ENCODE results near the gene TNFSF8. TPM values are rescaled to one million over a fixed set of nuclear protein-coding genes. Genes with fewer than 3 reads are reported as not detected.

The TNFSF8 gene
- total and polyA plus RNA-seq, 2 of the 8 experiments (the other 6 are each of a cell fraction or from before 2014, with no cell fraction given) = not detected

GRCh38 chr9:114960276-114960675 lies 29.9 kb upstream of the TNFSF8 start:
- Histone ChIP-seq H4K8ac (ENCODE audit: extremely low read depth, insufficient read depth, low read length) (no peak overlapping the region), H2BK5ac (ENCODE audit: low read depth, low read length) (no peak overlapping the region), H3K27me3 (replicated peaks in 1 of 4; ENCODE audit: control insufficient read depth in 3 of 4, extremely low read depth in 1 of 4, insufficient read depth in 3 of 4, low read length in 3 of 4) (no peaks in the 10 kb centered on the region; a peak in 1 of 7 replicates), H2BK15ac (ENCODE audit: low read length) (no peak overlapping the region), H3K4me2 (ENCODE audit: insufficient read depth in 1 of 2, low read depth in 2 of 2, low read length in 2 of 2) (no peak overlapping the region), H3K4ac (replicated peaks; ENCODE audit: insufficient read length, low read depth, low read length) (no peak overlapping the region), H3K23me2 (ENCODE audit: low read depth, low read length) (no peaks in the 10 kb centered on the region; the same call in 1 of the 2 replicates), H3K23ac (ENCODE audit: insufficient read length) (no peak overlapping the region), H4K5ac (ENCODE audit: insufficient read length, low read depth, low read length) (no peak overlapping the region), H2BK20ac (ENCODE audit: low read length) (no peak overlapping the region), H3K18ac (ENCODE audit: extremely low read depth, low read length) (no peak overlapping the region), H2AK5ac (ENCODE audit: low read depth, low read length) (no peak overlapping the region), H2BK120ac (replicated peaks; ENCODE audit: low read depth, low read length) (no peak overlapping the region), H2BK12ac (ENCODE audit: low read depth, low read length) (no peak overlapping the region), H4K91ac (replicated peaks; ENCODE audit: insufficient read length, low read length) (no peak overlapping the region), H3K4me3 (ENCODE audit: extremely low read depth in 1 of 4, insufficient read depth in 2 of 4, low read depth in 3 of 4, low read length in 4 of 4) (no peak overlapping the region), H3K79me2 (ENCODE audit: control insufficient read depth in 1 of 2, insufficient read depth in 2 of 2, low read length in 2 of 2) (no peaks in the 10 kb centered on the region), H3K27ac (ENCODE audit: low read depth, low read length) (no peak overlapping the region), H4K20me1 (replicated peaks in 1 of 2; ENCODE audit: control insufficient read depth in 1 of 2, insufficient read depth in 2 of 2, low read length in 2 of 2) (no peaks in the 10 kb centered on the region), H3K9me3 (ENCODE audit: insufficient read depth in 2 of 2, low read depth in 1 of 2, low read length in 1 of 2) (peaks cover 3% of the 10 kb centered on the region in 2 experiments; a peak in 2 of 4 replicates), H3K36me3 (ENCODE audit: control insufficient read depth in 2 of 4, insufficient read depth in 4 of 4, low read length in 3 of 4) (no peaks in the 10 kb centered on the region), H3K9ac (replicated peaks in 1 of 4; ENCODE audit: extremely low read depth in 1 of 4, low read depth in 3 of 4, low read length in 3 of 4) (no peak overlapping the region), H3K4me1 (replicated peaks in 1 of 4; ENCODE audit: control insufficient read depth in 3 of 4, insufficient read depth in 4 of 4, low read length in 3 of 4) (no peaks in the 10 kb centered on the region), H2AFZ (ENCODE audit: low read length) (no peak overlapping the region), H3K14ac (ENCODE audit: insufficient read length) (no peak overlapping the region), H3K79me1 (ENCODE audit: low read depth, low read length) (no peaks in the 10 kb centered on the region), H3K56ac (replicated peaks; ENCODE audit: insufficient read length, low read depth, low read length) (no peak overlapping the region)
- FAIRE-seq (no peak), DNase-seq (ENCODE audit: low read depth in 1 of 2, low spot score in 2 of 2) (no peak)
- ChIA-PET CTCF (ENCODE audit: partially characterized antibody) (interaction anchor here (0.8 to 2.8 kb wide), 4 partner anchors 13 to 526 kb away, joined by 3 to 10 read pairs (median 4); no protein-coding TSS in a partner anchor), POLR2A (ENCODE audit: partially characterized antibody) (no interaction called here)
- TF ChIP-seq CTCF (IDR thresholded peaks at IDR 0.05; ENCODE audit: control extremely low read depth in 1 of 3, insufficient read depth in 1 of 3, low read depth in 1 of 3, low read length in 3 of 3) (no peak), GABPA (IDR thresholded peaks at IDR 0.05; ENCODE audit: borderline replicate concordance, insufficient read depth, low read length) (no peak)
- WGBS, 2 experiments (ENCODE audit: extremely low coverage in 1 of 2, insufficient coverage in 1 of 2, insufficient read length in 1 of 2, insufficient replicate concordance in 2 of 2, low coverage in 1 of 2, low lambda C conversion rate in 2 of 2, missing lambda C conversion rate in 1 of 2) = 89% methylated on average over 3 of the region's 3 CpGs; no CpG with 5 or more reads in 1 of the 2 experiments

All from H1 (cell line).